A673 (cell line): Measurements from ENCODE around the gene GATA6. TPM values are rescaled to one million over a fixed set of nuclear protein-coding genes. Genes with fewer than 3 reads are reported as not detected.

Experiments used
- BruUV-seq: library from RNA; stranded (reverse); fragments of 400-500 nt; replicated peaks from 2 replicates; lab custom pipeline; 2021; lab: Mats Ljungman, UMichigan
- CTCF ChIA-PET: fragments of 300-600 bp; sonication (Branson Sonifier 250); formaldehyde crosslinking; loops from one replicate; lab custom pipeline; 2022; ENCODE audit warnings: antibody characterized with exemption; lab: Charles Lee
- POLR2A ChIA-PET: fragments of 300-600 bp; sonication (Branson Sonifier 250); formaldehyde crosslinking; loops from one replicate; lab custom pipeline; 2022; ENCODE audit warnings: antibody characterized with exemption; ENCODE audit not compliant: low non-redundant PET; lab: Charles Lee
- DNase-seq: peaks from one replicate; pipeline ENCODE4 v3.0.0-alpha.2; 2015; ENCODE audit warnings: low spot score
- H3K27ac ChIP-seq: fragments of 200-600 bp; sonication (generic); 2 replicates; pipeline ENCODE4 v1.5.1; 2016; ENCODE audit warnings: mixed run types, low read depth, mild to moderate bottlenecking, mixed read lengths, antibody characterized with exemption, low read length; ENCODE audit not compliant: poor library complexity, severe bottlenecking
- H3K27me3 ChIP-seq: fragments of 200-600 bp; sonication (generic); replicated peaks from 2 replicates; pipeline ENCODE4 v1.6.1; 2017; ENCODE audit warnings: mixed run types, low read depth, mild to moderate bottlenecking, mixed read lengths, antibody characterized with exemption, low read length; ENCODE audit not compliant: insufficient read depth, poor library complexity
- H3K36me3 ChIP-seq: fragments of 200-600 bp; sonication (generic); 2 replicates; pipeline ENCODE4 v1.6.1; 2016; ENCODE audit warnings: mixed run types, mild to moderate bottlenecking, mixed read lengths, antibody characterized with exemption, low read length; ENCODE audit not compliant: insufficient read depth, poor library complexity, severe bottlenecking
- H3K4me1 ChIP-seq: fragments of 200-600 bp; sonication (generic); 2 replicates; pipeline ENCODE4 v1.6.1; 2017; ENCODE audit warnings: mixed run types, mild to moderate bottlenecking, mixed read lengths, antibody characterized with exemption, low read length; ENCODE audit not compliant: insufficient read depth, poor library complexity, severe bottlenecking
- H3K4me3 ChIP-seq: fragments of 200-600 bp; sonication (generic); 2 replicates; pipeline ENCODE4 v1.5.1; 2016; ENCODE audit warnings: low read depth, mixed run types, mild to moderate bottlenecking, mixed read lengths, low read length; ENCODE audit not compliant: poor library complexity, severe bottlenecking
- H3K9me3 ChIP-seq: fragments of 200-600 bp; sonication (generic); 2 replicates; pipeline ENCODE4 v1.6.1; 2016; ENCODE audit warnings: mixed run types, low read depth, mild to moderate bottlenecking, mixed read lengths, antibody characterized with exemption, low read length; ENCODE audit not compliant: poor library complexity, severe bottlenecking
- CTCF ChIP-seq: fragments of 300-800, 200-600 bp; sonication (generic); conservative IDR thresholded peaks from 2 replicates; pipeline ENCODE4 v1.5.1; 2017; ENCODE audit warnings: low read depth, mild to moderate bottlenecking, antibody characterized with exemption, low read length, moderate library complexity, mixed read lengths
- EZH2 ChIP-seq: fragments of 200-600 bp; sonication (generic); IDR thresholded peaks from 2 replicates; pipeline ENCODE4 v1.6.1; 2017; ENCODE audit warnings: borderline replicate concordance, low read depth, mild to moderate bottlenecking, mixed read lengths, antibody characterized with exemption, low read length; ENCODE audit not compliant: poor library complexity, severe bottlenecking
- intact Hi-C: fragments of 100-400 bp; cut with micrococcal nuclease; formaldehyde crosslinking; loops from one replicate; pipeline ENCODE4 v1.10.0; 2022; ENCODE audit not compliant: unreplicated experiment
- total RNA-seq: library from RNA; stranded (reverse); gene quantifications from 2 replicates; pipeline ENCODE4 v1.2.3, GENCODE V29; 2021

The GATA6 gene
- total RNA-seq, 1 experiment from 2014 or later = 0.21 TPM

GRCh38 chr18:22145160-22145559 lies 24.2 kb upstream of the GATA6 start:
- Histone ChIP-seq H3K27me3 (no peaks in the 10 kb centered on the region), H3K9me3 (no peaks in the 10 kb centered on the region), H3K4me3 (no peak overlapping the region), H3K4me1 (no peaks in the 10 kb centered on the region), H3K36me3 (no peaks in the 10 kb centered on the region), H3K27ac (no peak overlapping the region)
- CTCF ChIA-PET = no interaction called here
- BruUV-seq = no TSS peak
- no peak for DNase-seq
- TF ChIP-seq CTCF (no peak), EZH2 (no peak)
- POLR2A ChIA-PET = no interaction called here
- intact Hi-C loops = no loop called here

- Histone ChIP-seq H3K36me3 (no peaks in the 10 kb centered on the region), H3K27ac (no peak overlapping the region), H3K4me1 (no peaks in the 10 kb centered on the region), H3K27me3 (peaks cover 7% of the 10 kb centered on the region), H3K9me3 (no peaks in the 10 kb centered on the region), H3K4me3 (no peak overlapping the region)
- CTCF ChIA-PET = no interaction called here
- TF ChIP-seq CTCF (no peak), EZH2 (no peak)
- intact Hi-C loops = no loop called here
- no peak for DNase-seq
- BruUV-seq = no TSS peak
- POLR2A ChIA-PET = no interaction called here
Measured at GRCh38 chr18:22149710-22150109, 19.7 kb upstream of the GATA6 start.

- ChIA-PET CTCF (no interaction called here), POLR2A (no interaction called here)
- BruUV-seq = no TSS peak
- no peaks in the 10 kb centered on the region for H3K4me1 ChIP-seq
- peaks cover 20% of the 10 kb centered on the region for H3K27me3 ChIP-seq
- H3K4me3 ChIP-seq = no peak overlapping the region
- intact Hi-C loops = no loop called here
- no peaks in the 10 kb centered on the region for H3K9me3 ChIP-seq
- no peak for DNase-seq
- no peaks in the 10 kb centered on the region for H3K36me3 ChIP-seq
- H3K27ac ChIP-seq = no peak overlapping the region
- no peak for TF ChIP-seq EZH2
- TF ChIP-seq CTCF = no peak
Measured at GRCh38 chr18:22152093-22152492, 17.3 kb upstream of the GATA6 start.
